BJ (cell line): Measurements from ENCODE around the gene SIK2. TPM values are rescaled to one million over a fixed set of nuclear protein-coding genes. Genes with fewer than 3 reads are reported as not detected.
"Not testable (repeated sequence)": the region's sequence is repeated elsewhere in the genome, so short reads cannot be mapped to it uniquely, and the experiment has no call there.

ENCODE experiments used
- CTCF ChIA-PET: fragments of 350-600 bp; formaldehyde crosslinking; extraction: SDS; loops from one replicate; lab custom pipeline; 2021; ENCODE audit warnings: antibody characterized with exemption, inconsistent platforms; lab: Yijun Ruan, JAX
- POLR2A ChIA-PET: fragments of 300-600 bp; sonication (Branson Sonifier 250); formaldehyde crosslinking; extraction: SDS; loops from one replicate; lab custom pipeline; 2021; ENCODE audit warnings: antibody characterized with exemption; lab: Charles Lee
- DNase-seq: peaks from one replicate; pipeline ENCODE4 v3.0.0-alpha.2; 2011; ENCODE audit warnings: low read depth
- H3K27me3 ChIP-seq: 2 replicates; pipeline ENCODE4 v1.6.0; 2011; ENCODE audit warnings: low read length; ENCODE audit not compliant: control insufficient read depth, insufficient read depth
- H3K36me3 ChIP-seq: 2 replicates; pipeline ENCODE4 v1.5.1; 2011; ENCODE audit warnings: low read length; ENCODE audit not compliant: control insufficient read depth, insufficient read depth
- H3K4me3 ChIP-seq: 2 replicates; pipeline ENCODE4 v1.5.1; 2011; ENCODE audit warnings: low read depth, mild to moderate bottlenecking, control low read depth, low read length
- CTCF ChIP-seq: IDR thresholded peaks from 2 replicates; pipeline ENCODE4 v1.5.1; 2011; ENCODE audit warnings: low read depth, mild to moderate bottlenecking, control low read depth, inconsistent platforms, low read length, moderate library complexity; ENCODE audit not compliant: insufficient read depth
- polyA plus RNA-seq: library from polyadenylated mRNA; depleted of rRNA; stranded (reverse); fragments of >200 nt; gene quantifications from 2 replicates; pipeline ENCODE4 v1.2.3, GENCODE V29; 2011

SIK2 gene
- polyA plus RNA-seq, 1 experiment, result 24.2 TPM

DNA sequence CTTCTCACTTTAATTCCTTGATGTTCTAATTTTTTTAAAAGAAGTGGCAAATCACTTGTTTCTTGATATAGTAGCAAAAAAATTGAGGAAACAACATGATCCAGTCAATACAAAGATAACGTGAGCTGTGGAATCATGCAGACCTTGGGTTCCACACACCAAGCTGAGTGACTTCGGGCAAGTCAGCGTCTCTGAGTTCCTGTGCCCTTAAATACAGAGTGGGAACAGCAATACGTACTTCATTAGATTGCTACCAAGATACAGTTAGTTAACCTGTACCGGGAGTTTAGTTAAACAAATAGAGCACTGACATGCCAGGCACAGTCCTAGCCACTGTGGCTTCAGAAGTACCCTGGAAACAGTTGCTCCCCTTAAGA is 105.4 kb downstream of the SIK2 start:
- CTCF ChIA-PET, result no interaction called here

GRCh38 chr11:111714522-111714921 is 112.3 kb downstream of the SIK2 start:
- ChIA-PET CTCF (no interaction called here), POLR2A (no interaction called here)
- no peak overlapping the region for H3K4me3 ChIP-seq
- TF ChIP-seq CTCF, result no peak
- H3K36me3 ChIP-seq, result peaks cover 3% of the 10 kb centered on the region
- no peaks in the 10 kb centered on the region for H3K27me3 ChIP-seq
- DNase-seq, result no peak

More for the DNA sequence above, 105.4 kb downstream of the SIK2 start:
- Histone ChIP-seq H3K36me3 (peaks cover 7% of the 10 kb centered on the region), H3K27me3 (no peaks in the 10 kb centered on the region), H3K4me3 (no peak overlapping the region)
- TF ChIP-seq CTCF, result no peak
- no peak for DNase-seq
- POLR2A ChIA-PET, result no interaction called here

DNA sequence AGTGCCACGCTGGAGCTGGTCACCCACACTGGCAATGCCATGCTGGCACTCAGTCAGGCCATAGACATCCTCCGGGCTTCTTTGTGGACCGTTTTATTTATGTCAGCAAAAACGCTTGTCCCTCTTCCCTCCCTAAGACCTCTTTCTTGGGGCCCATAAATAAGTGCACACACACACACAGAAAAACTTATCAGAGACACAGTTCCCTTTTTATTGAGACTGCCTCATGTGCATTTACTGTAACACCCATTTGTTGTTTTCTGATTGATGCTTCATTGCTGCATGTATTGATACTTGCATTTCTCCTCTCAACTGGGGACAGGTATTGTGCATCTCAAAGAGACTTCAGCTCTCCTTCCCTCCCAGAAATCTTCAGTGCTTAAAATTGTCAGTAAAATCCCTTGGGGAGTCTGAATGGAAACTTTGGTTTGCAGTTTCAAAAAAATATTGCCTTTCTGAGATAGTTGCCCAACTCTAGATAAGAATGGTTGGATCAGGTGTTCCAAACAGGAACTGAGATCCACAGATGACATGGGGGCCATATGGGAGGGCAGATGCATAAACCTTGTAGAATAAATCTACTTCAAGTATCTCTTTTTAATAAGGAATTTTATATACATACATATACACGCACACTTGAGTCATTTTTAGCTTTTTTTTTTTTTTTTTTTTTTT is 113.0 kb downstream of the SIK2 start:
- H3K4me3 ChIP-seq, result no peak overlapping the region
- TF ChIP-seq CTCF, result no peak
- peaks cover 3% of the 10 kb centered on the region for H3K36me3 ChIP-seq
- no peaks in the 10 kb centered on the region for H3K27me3 ChIP-seq
- ChIA-PET CTCF (interaction anchor here (0.8 kb wide), 1 partner anchor 13 kb away, joined by 3 read pairs; no protein-coding TSS in a partner anchor), POLR2A (no interaction called here)
- no peak for DNase-seq

- CTCF ChIA-PET, result interaction anchor here (1.6 kb wide), 1 partner anchor 11 kb away, joined by 5 read pairs; no protein-coding TSS in a partner anchor
These were observed 115.4 kb downstream of the SIK2 start for GRCh38 chr11:111717660-111718059.

DNA sequence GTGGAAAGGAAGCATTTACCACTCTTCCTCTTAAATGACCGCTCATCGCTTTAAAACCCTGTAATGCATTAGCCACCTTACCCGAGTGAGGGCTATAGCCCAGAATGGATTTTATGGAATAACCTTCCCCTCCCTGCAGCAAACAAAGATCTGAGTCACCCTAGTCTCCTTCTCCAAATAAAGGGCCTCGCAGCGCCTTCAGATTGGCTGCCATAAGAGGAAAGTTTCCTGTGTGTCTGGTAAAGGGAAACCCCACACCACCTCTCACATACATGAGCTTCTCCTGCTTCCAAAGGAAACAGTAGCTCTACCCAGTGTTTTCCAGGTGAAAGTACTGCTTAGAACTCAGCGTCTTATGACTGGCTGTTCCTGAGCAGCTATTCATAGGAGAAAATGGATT is 116.2 kb downstream of the SIK2 start:
- POLR2A ChIA-PET, result no interaction called here
- no peak for DNase-seq
- H3K4me3 ChIP-seq, result no peak overlapping the region
- CTCF ChIA-PET, result interaction anchor here (1.3 to 1.6 kb wide), 2 partner anchors 8 to 11 kb away, joined by 3 to 5 read pairs; no protein-coding TSS in a partner anchor
- no peak for TF ChIP-seq CTCF
- peaks cover 13% of the 10 kb centered on the region for H3K36me3 ChIP-seq
- H3K27me3 ChIP-seq, result no peaks in the 10 kb centered on the region

More at GRCh38 chr11:111717660-111718059, 115.4 kb downstream of the SIK2 start:
- DNase-seq, H3K36me3 ChIP-seq, POLR2A ChIA-PET, H3K4me3 ChIP-seq, H3K27me3 ChIP-seq: not testable (repeated sequence)
